Mucosa of descending colon (tissue), 3 donors: ENCODE results near the gene TARS3. TPM values are rescaled to one million over a fixed set of nuclear protein-coding genes. Genes with fewer than 3 reads are reported as not detected.

ENCODE experiments used
- ATAC-seq: fragments of 200-7000 bp; cut with Tn5 transposase; one replicate; pipeline ENCODE4 v1.9.1; 2020; ENCODE audit warnings: mild to moderate bottlenecking, moderate library complexity
- DNase-seq, 3 donors: peaks; one replicate each; pipeline ENCODE4 v3.0.0-alpha.2; 2020
- H3K36me3 ChIP-seq: fragments of 200-600 bp; one replicate; pipeline ENCODE4 v1.8.0; 2021; ENCODE audit warnings: low read depth, mild to moderate bottlenecking
- H3K4me1 ChIP-seq: fragments of 200-600 bp; one replicate; pipeline ENCODE4 v1.8.0; 2021; ENCODE audit warnings: low read depth, mild to moderate bottlenecking
- H3K4me3 ChIP-seq: fragments of 200-600 bp; one replicate; pipeline ENCODE4 v1.8.0; 2021; ENCODE audit warnings: mild to moderate bottlenecking
- H3K9me3 ChIP-seq: fragments of 200-600 bp; one replicate; pipeline ENCODE4 v1.8.0; 2021; ENCODE audit warnings: mild to moderate bottlenecking
- CTCF ChIP-seq: fragments of 200-600 bp; IDR thresholded peaks from one replicate; pipeline ENCODE4 v1.8.0; 2022; ENCODE audit warnings: antibody characterized with exemption, mild to moderate bottlenecking
- intact Hi-C, 2 donors: fragments of 100-400 bp; cut with DNase I in 1 of 2; cut with micrococcal nuclease in 1 of 2; formaldehyde crosslinking; loops; one replicate each; pipeline versions ENCODE4 v1.11.0 to v1.11.1; 2022; cut with DNase I, micrococcal nuclease
- total RNA-seq, 3 donors: library from RNA; stranded (reverse); fragmentation: NEBNext Ultra II Directional in 2 of 3; extraction: Animal tissue kit (Norgen Biotek cat#: 25700) in 2 of 3; gene quantifications; one replicate each; pipeline versions ENCODE4 v1.2.1 to v1.2.4, GENCODE V29; 2021 to 2023
- donor health status: DM: no; HTN: no; CAD: no; lungs with moderate emphysema.
- donor health status: DM: no; HTN: no; CAD: no.
- donor health status: DM: no; HTN: yes; CAD: no.

TARS3 gene
- total RNA-seq, 3 donors from 2014 or later, result 7.3 to 22.6 (median 9.2) TPM

GRCh38 chr15:101652098-101652785, 72.0 kb downstream of the TARS3 start, which contains the start of gene TM2D3:
Gene TM2D3 (minus strand): TSS chr15:101652381. CDS start chr15:101652361, 20 bp downstream.
- Histone ChIP-seq H3K36me3 (no peaks in the 10 kb centered on the region), H3K4me3 (peak within 1 kb of the TSS; percentile 69), H3K9me3 (no peaks in the 10 kb centered on the region), H3K4me1 (peaks cover 22% of the 10 kb centered on the region)
- intact Hi-C loops, result no loop called here
- TF ChIP-seq CTCF, result peak; percentile 94
- ATAC-seq (peak; percentile 98), DNase-seq (peak; percentile 96 to 97 (median 97))

DNA sequence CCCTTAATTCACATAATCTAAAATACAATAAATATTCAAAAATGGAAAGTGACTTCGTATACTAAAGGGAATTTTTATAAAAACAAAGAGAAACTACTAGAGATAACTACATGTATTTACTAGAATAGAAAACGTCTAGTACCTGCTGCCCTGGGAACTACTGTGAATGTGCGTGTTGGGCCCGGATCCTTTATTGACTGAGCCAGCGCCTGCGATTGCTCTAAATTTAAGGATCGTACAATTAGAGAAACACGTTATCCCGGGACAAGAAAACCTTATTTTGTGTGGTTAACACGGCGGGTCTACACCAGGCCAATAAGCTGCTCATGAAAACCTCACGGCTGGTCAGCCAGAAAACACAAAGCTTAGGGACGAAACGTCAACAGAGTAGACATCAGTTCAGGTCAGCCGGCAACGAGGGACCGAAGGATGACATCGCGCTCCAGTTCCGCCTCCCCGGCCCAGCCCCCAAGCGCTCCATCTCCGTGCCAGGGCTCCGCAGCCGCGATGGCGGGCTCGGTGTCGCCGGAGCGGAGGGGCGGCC, 72.6 kb downstream of the TARS3 start:
- no peak for TF ChIP-seq CTCF
- ATAC-seq, result peak; percentile 72
- Histone ChIP-seq H3K36me3 (no peaks in the 10 kb centered on the region), H3K4me3 (peak overlapping the region; percentile 69), H3K4me1 (peaks cover 22% of the 10 kb centered on the region), H3K9me3 (no peaks in the 10 kb centered on the region)
- DNase-seq, result peak in 1 of 3 donors; percentile 60
- intact Hi-C loops, result no loop called here

GRCh38 chr15:101650145-101650544, 74.1 kb downstream of the TARS3 start:
- no peak for DNase-seq
- intact Hi-C loops, result no loop called here
- H3K9me3 ChIP-seq, result no peaks in the 10 kb centered on the region
- no peak for TF ChIP-seq CTCF
- H3K4me3 ChIP-seq, result no peak overlapping the region
- peaks cover 22% of the 10 kb centered on the region for H3K4me1 ChIP-seq
- no peak for ATAC-seq
- no peaks in the 10 kb centered on the region for H3K36me3 ChIP-seq

DNA sequence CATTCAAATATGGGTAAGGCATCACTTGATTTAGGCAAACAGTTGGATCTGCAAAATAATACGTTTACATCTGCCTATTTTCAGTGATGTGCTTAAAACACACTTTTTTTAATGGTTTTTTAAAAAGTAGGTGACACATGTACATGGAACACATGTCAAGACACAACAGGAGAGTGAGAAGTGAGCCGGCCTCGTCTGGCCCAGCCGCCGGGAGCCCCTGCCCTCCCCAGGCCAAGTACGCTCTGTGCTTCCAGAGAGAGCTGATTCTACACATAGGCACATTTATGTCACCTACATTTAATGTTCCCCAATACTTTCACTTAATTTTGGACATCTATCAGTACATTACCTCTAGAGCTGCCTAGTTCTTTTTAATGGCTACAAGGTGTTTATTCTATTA, 75.9 kb downstream of the TARS3 start:
- no peak for DNase-seq
- peaks cover 22% of the 10 kb centered on the region for H3K4me1 ChIP-seq
- ATAC-seq, result no peak
- intact Hi-C loops, result loop anchor here in 1 of 2 donors (5.0 kb wide), 1 partner anchor 346 kb away; no protein-coding TSS in a partner anchor
- H3K4me3 ChIP-seq, result no peak overlapping the region
- TF ChIP-seq CTCF, result no peak
- no peaks in the 10 kb centered on the region for H3K9me3 ChIP-seq
- H3K36me3 ChIP-seq, result peaks cover 5% of the 10 kb centered on the region

DNA sequence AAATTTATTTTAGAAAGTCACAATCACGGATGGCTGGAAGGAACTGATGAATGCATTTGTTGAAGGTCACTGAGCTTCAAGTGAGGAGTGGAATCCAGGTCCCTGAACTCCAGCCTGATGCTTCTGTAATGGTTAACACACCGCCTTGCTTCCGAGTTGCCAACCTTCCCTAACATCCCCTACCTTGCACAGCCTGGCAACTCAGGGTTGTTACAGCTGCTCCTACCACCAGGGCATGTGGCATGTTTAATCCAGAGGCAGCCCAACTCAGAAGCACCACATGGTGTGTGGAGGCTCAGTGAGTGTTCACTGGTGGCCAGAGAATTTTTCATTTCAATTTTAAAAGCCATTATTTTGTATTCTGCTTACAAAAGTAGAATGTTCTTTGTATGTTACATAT, 77.0 kb downstream of the TARS3 start:
- no peak for ATAC-seq
- no peak overlapping the region for H3K4me3 ChIP-seq
- DNase-seq, result no peak
- TF ChIP-seq CTCF, result no peak
- intact Hi-C loops, result loop anchor here in 1 of 2 donors (5.0 kb wide), 1 partner anchor 345 kb away; no protein-coding TSS in a partner anchor
- no peaks in the 10 kb centered on the region for H3K9me3 ChIP-seq
- H3K4me1 ChIP-seq, result peaks cover 22% of the 10 kb centered on the region
- H3K36me3 ChIP-seq, result peaks cover 5% of the 10 kb centered on the region
